ENCODE results near the gene R3HDM2. TPM values are rescaled to one million over a fixed set of nuclear protein-coding genes. Genes with fewer than 3 reads are reported as not detected.

R3HDM2 gene
- total and polyA plus RNA-seq, 2 experiments from 2014 or later: 13.4 to 28.7 TPM

- Histone ChIP-seq H3K9me3 (ENCODE audit: low read depth) (no peaks in the 10 kb centered on the region), H3K79me2 (no peaks in the 10 kb centered on the region), H3K36me3 (replicated peaks; ENCODE audit: insufficient read depth, low read depth) (no peaks in the 10 kb centered on the region), H3K4me3 (no peak overlapping the region), H3K4me2 (no peak overlapping the region), H3K27ac (no peak overlapping the region), H2AFZ (no peak overlapping the region), H3K4me1 (ENCODE audit: insufficient read depth) (no peaks in the 10 kb centered on the region), H4K20me1 (ENCODE audit: insufficient read depth, poor library complexity, severe bottlenecking) (no peaks in the 10 kb centered on the region), H3K9me2 (replicated peaks; ENCODE audit: insufficient read depth) (no peaks in the 10 kb centered on the region), H3K27me3 (no peaks in the 10 kb centered on the region)
- 81% methylated on average over 3 of the region's 3 CpGs for WGBS (ENCODE audit: low lambda C conversion rate, missing lambda C conversion rate)
- no peak for DNase-seq (ENCODE audit: low spot score)
- TF ChIP-seq EZH2phosphoT487 (IDR thresholded peaks at IDR 0.05; ENCODE audit: low read depth, severe bottlenecking, unreplicated experiment) (no peak), EZH2 (IDR thresholded peaks at IDR 0.05; ENCODE audit: borderline replicate concordance) (no peak)
Measured at GRCh38 chr12:57250541-57250940, 180.3 kb downstream of the R3HDM2 start.

- no peak overlapping the region for H3K4me2 ChIP-seq
- TF ChIP-seq CTCF (IDR thresholded peaks at IDR 0.05; ENCODE audit: poor library complexity): no peak
- no peak for TF ChIP-seq EZH2phosphoT487 (IDR thresholded peaks at IDR 0.05; ENCODE audit: low read depth, severe bottlenecking, unreplicated experiment)
- TF ChIP-seq EZH2 (IDR thresholded peaks at IDR 0.05; ENCODE audit: borderline replicate concordance): no peak
- H3K9me2 ChIP-seq (replicated peaks; ENCODE audit: insufficient read depth): no peaks in the 10 kb centered on the region
- WGBS (ENCODE audit: low lambda C conversion rate, missing lambda C conversion rate): 90% methylated on average over 7 of the region's 7 CpGs
- H3K79me2 ChIP-seq: no peaks in the 10 kb centered on the region
- no peak overlapping the region for H2AFZ ChIP-seq
- H3K27ac ChIP-seq: no peak overlapping the region
- no peaks in the 10 kb centered on the region for H3K27me3 ChIP-seq
- H4K20me1 ChIP-seq (ENCODE audit: insufficient read depth, poor library complexity, severe bottlenecking): no peaks in the 10 kb centered on the region
- no peaks in the 10 kb centered on the region for H3K36me3 ChIP-seq (replicated peaks; ENCODE audit: insufficient read depth, low read depth)
- H3K9me3 ChIP-seq (ENCODE audit: low read depth): no peaks in the 10 kb centered on the region
- no peaks in the 10 kb centered on the region for H3K4me1 ChIP-seq (ENCODE audit: insufficient read depth)
- no peak for DNase-seq (ENCODE audit: low spot score)
- H3K4me3 ChIP-seq: no peak overlapping the region
Measured at GRCh38 chr12:57248934-57249742, 181.7 kb downstream of the R3HDM2 start.

GRCh38 chr12:57247041-57247440 lies 183.8 kb downstream of the R3HDM2 start:
- H3K27ac ChIP-seq: no peak overlapping the region
- H3K9me2 ChIP-seq (replicated peaks; ENCODE audit: insufficient read depth): no peaks in the 10 kb centered on the region
- TF ChIP-seq EZH2 (IDR thresholded peaks at IDR 0.05; ENCODE audit: borderline replicate concordance) (no peak), EZH2phosphoT487 (IDR thresholded peaks at IDR 0.05; ENCODE audit: low read depth, severe bottlenecking, unreplicated experiment) (no peak)
- WGBS (ENCODE audit: low lambda C conversion rate, missing lambda C conversion rate): 93% methylated on average over 1 of the region's 1 CpG
- H3K9me3 ChIP-seq (ENCODE audit: low read depth): no peaks in the 10 kb centered on the region
- no peak for DNase-seq (ENCODE audit: low spot score)
- no peak overlapping the region for H3K4me2 ChIP-seq
- no peaks in the 10 kb centered on the region for H3K79me2 ChIP-seq
- no peak overlapping the region for H2AFZ ChIP-seq
- peaks cover 12% of the 10 kb centered on the region for H3K27me3 ChIP-seq
- H3K4me3 ChIP-seq: no peak overlapping the region
- H3K4me1 ChIP-seq (ENCODE audit: insufficient read depth): peaks cover 18% of the 10 kb centered on the region
- no peaks in the 10 kb centered on the region for H3K36me3 ChIP-seq (replicated peaks; ENCODE audit: insufficient read depth, low read depth)
- peaks cover 3% of the 10 kb centered on the region for H4K20me1 ChIP-seq (ENCODE audit: insufficient read depth, poor library complexity, severe bottlenecking)

- Histone ChIP-seq H3K4me3 (no peak overlapping the region), H3K4me2 (no peak overlapping the region), H3K27ac (no peak overlapping the region), H3K9me3 (ENCODE audit: low read depth) (no peaks in the 10 kb centered on the region), H3K79me2 (no peaks in the 10 kb centered on the region), H3K36me3 (replicated peaks; ENCODE audit: insufficient read depth, low read depth) (no peaks in the 10 kb centered on the region), H2AFZ (no peak overlapping the region), H4K20me1 (ENCODE audit: insufficient read depth, poor library complexity, severe bottlenecking) (peaks cover 5% of the 10 kb centered on the region), H3K9me2 (replicated peaks; ENCODE audit: insufficient read depth) (no peaks in the 10 kb centered on the region), H3K27me3 (peaks cover 38% of the 10 kb centered on the region), H3K4me1 (ENCODE audit: insufficient read depth) (peaks cover 44% of the 10 kb centered on the region)
- DNase-seq (ENCODE audit: low spot score): no peak
- WGBS (ENCODE audit: low lambda C conversion rate, missing lambda C conversion rate): 78% methylated on average over 6 of the region's 6 CpGs
- TF ChIP-seq CTCF (IDR thresholded peaks at IDR 0.05; ENCODE audit: poor library complexity): no peak
- TF ChIP-seq EZH2phosphoT487 (IDR thresholded peaks at IDR 0.05; ENCODE audit: low read depth, severe bottlenecking, unreplicated experiment): no peak
- no peak for TF ChIP-seq EZH2 (IDR thresholded peaks at IDR 0.05; ENCODE audit: borderline replicate concordance)
Measured at GRCh38 chr12:57244312-57244696, 186.5 kb downstream of the R3HDM2 start.
